AG04450 (cell line): Measurements from ENCODE around the gene OR7D4. TPM values are rescaled to one million over a fixed set of nuclear protein-coding genes. Genes with fewer than 3 reads are reported as not detected.

Experiments used
- CTCF ChIA-PET: fragments of 300-600, 350-600 bp; formaldehyde crosslinking; extraction: SDS; loops from one replicate; lab custom pipeline; 2022; ENCODE audit warnings: antibody characterized with exemption, inconsistent platforms; lab: Charles Lee
- POLR2A ChIA-PET: fragments of 350-600 bp; formaldehyde crosslinking; extraction: SDS; loops from one replicate; lab custom pipeline; 2021; ENCODE audit warnings: antibody characterized with exemption, inconsistent platforms; lab: Yijun Ruan, JAX
- DNase-seq: peaks from one replicate; pipeline ENCODE4 v3.0.0-alpha.2; 2011; ENCODE audit warnings: low read depth, low spot score
- H3K27ac ChIP-seq: one replicate; pipeline ENCODE4 v1.5.1; 2012; ENCODE audit warnings: low read depth, low read length, control low read depth
- H3K27me3 ChIP-seq: one replicate; pipeline ENCODE4 v1.6.0; 2012; ENCODE audit warnings: low read length; ENCODE audit not compliant: control insufficient read depth, insufficient read depth
- H3K4me3 ChIP-seq: 2 replicates; pipeline ENCODE4 v1.5.1; 2011; ENCODE audit warnings: mild to moderate bottlenecking, low read depth, low read length, control low read depth
- H3K9me3 ChIP-seq: 2 replicates; pipeline ENCODE4 v1.5.1; 2012; ENCODE audit warnings: low read length; ENCODE audit not compliant: control insufficient read depth, insufficient read depth
- polyA plus RNA-seq: library from polyadenylated mRNA; depleted of rRNA; stranded (reverse); fragments of >200 nt; gene quantifications from 2 replicates; pipeline ENCODE4 v1.2.3, GENCODE V29; 2011; rRNA removed
- TF ChIP-seq, protein P1 (sequence below): IDR thresholded peaks from 2 replicates; pipeline ENCODE4 v1.5.1; 2011; ENCODE audit warnings: low read depth, low read length, control low read depth, inconsistent platforms

The OR7D4 gene
- polyA plus RNA-seq, 1 experiment, result not detected

DNA sequence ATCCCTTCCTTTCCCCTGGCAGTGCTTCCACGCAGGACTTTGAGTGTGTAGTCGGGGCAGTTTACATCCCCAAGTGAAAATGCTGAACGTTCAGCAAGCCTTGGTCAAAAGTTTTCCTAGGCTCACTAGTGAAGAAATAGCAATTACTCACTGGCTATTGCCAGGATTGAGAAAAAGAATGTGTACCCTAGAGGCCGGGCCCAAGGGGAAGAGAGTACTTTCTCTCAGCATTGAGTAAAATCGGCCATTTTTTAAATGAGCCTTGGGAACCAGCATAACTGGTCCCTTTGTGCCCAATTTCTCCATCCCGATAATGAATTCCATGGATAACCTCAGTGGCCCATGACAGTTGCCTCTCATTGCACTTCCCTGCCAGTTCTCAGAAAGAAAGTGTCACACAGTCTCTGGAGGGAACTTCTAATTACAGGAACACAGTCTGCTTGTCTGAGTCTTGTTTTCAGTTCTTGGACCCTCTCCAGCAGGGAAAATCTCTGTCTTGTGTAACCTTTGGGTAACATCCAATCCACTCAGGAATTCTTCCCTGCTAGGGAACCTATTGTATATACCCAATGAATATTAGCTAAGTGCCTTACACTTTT lies 47.9 kb downstream of the OR7D4 start:
- H3K4me3 ChIP-seq, result no peak overlapping the region
- CTCF ChIA-PET, result no interaction called here
- H3K9me3 ChIP-seq, result peaks cover 23% of the 10 kb centered on the region
- no peak overlapping the region for H3K27ac ChIP-seq
- TF ChIP-seq, protein P1, sequence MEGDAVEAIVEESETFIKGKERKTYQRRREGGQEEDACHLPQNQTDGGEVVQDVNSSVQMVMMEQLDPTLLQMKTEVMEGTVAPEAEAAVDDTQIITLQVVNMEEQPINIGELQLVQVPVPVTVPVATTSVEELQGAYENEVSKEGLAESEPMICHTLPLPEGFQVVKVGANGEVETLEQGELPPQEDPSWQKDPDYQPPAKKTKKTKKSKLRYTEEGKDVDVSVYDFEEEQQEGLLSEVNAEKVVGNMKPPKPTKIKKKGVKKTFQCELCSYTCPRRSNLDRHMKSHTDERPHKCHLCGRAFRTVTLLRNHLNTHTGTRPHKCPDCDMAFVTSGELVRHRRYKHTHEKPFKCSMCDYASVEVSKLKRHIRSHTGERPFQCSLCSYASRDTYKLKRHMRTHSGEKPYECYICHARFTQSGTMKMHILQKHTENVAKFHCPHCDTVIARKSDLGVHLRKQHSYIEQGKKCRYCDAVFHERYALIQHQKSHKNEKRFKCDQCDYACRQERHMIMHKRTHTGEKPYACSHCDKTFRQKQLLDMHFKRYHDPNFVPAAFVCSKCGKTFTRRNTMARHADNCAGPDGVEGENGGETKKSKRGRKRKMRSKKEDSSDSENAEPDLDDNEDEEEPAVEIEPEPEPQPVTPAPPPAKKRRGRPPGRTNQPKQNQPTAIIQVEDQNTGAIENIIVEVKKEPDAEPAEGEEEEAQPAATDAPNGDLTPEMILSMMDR, result no peak
- no peaks in the 10 kb centered on the region for H3K27me3 ChIP-seq
- POLR2A ChIA-PET, result no interaction called here
- DNase-seq, result no peak

DNA sequence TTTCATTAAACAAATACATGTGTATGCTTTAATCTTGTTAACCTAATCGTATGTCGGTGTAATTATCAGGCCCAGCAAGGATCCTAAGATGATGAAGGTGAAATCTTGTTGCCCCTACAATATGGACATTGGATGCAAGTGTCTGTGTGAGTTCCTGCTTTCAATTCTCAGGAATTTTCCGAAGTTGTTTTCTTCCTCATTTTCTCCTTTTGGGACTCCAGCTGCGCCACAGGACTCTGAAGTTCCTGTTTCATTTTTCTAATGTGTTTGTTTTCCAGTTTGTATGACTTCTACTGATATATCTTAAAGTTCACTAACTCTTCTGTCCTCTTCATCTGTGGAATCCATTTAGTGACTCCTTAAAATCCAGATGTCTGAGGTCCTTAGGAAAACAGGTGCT lies 52.5 kb downstream of the OR7D4 start:
- TF ChIP-seq, protein P1, result no peak
- ChIA-PET CTCF (no interaction called here), POLR2A (no interaction called here)
- DNase-seq, result no peak
- Histone ChIP-seq H3K9me3 (peaks cover 39% of the 10 kb centered on the region), H3K27me3 (no peaks in the 10 kb centered on the region), H3K27ac (no peak overlapping the region), H3K4me3 (no peak overlapping the region)

DNA sequence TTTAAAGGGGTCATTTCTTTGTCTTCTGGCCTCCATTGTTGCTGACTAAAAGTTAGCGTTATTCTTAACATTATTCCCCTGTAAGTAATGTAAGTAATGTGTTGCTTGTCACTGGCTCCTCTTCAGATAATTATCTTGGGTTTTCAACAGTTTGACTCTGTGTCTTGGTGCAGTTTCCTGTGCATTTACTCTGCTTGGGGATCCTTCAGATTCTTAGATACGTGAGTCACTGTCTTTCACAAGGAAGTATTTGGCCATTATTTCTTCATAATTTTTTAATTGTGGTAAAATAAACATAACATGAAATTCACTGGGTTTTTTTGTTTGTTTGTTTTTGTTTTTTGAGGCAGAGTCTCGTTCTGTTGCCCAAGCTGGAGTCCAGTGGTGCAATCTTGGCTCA lies 54.1 kb downstream of the OR7D4 start:
- H3K27ac ChIP-seq, result no peak overlapping the region
- H3K9me3 ChIP-seq, result peaks cover 55% of the 10 kb centered on the region
- CTCF ChIA-PET, result no interaction called here
- POLR2A ChIA-PET, result no interaction called here
- no peak overlapping the region for H3K4me3 ChIP-seq
- H3K27me3 ChIP-seq, result no peaks in the 10 kb centered on the region
- TF ChIP-seq, protein P1, result no peak
- no peak for DNase-seq

DNA sequence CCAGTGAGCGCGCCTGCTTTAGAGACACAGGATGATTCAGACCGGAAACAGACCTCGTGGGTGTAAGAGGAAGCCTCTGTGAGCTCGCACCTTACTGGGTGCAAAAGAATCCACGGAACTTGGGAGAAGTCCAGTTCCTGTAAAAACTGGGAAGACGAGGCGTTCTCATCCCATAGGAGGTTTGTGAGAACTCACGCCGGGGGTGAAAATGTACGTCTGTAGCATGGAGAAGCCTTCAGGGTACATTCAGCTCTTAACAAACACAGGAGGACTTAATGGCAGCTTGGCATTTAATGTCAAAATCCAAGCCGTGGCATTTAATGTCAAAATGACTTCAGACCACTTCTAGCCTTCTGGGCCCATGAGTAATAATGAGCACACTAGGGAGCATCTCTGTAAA lies 58.0 kb downstream of the OR7D4 start:
- H3K27ac ChIP-seq, result no peak overlapping the region
- no peaks in the 10 kb centered on the region for H3K27me3 ChIP-seq
- H3K9me3 ChIP-seq, result peaks cover 83% of the 10 kb centered on the region
- ChIA-PET CTCF (no interaction called here), POLR2A (no interaction called here)
- H3K4me3 ChIP-seq, result no peak overlapping the region
- TF ChIP-seq, protein P1, result no peak
- no peak for DNase-seq

Other genes starting within 250 kb of the OR7D4 start
- gene MUC16, start 209.2 kb downstream of the OR7D4 start, polyA plus RNA-seq, result not detected in 2 replicates
- gene OR1M1, start 132.5 kb downstream of the OR7D4 start, polyA plus RNA-seq, result not detected in 2 replicates
- not detected in 2 replicates for gene OR7G2, start 112.1 kb downstream of the OR7D4 start, polyA plus RNA-seq
- gene OR7G1, start 103.8 kb downstream of the OR7D4 start, polyA plus RNA-seq, result not detected in 2 replicates
- gene OR7G3, start 92.6 kb downstream of the OR7D4 start, polyA plus RNA-seq, result not detected in 2 replicates
- gene ZNF317, start 79.2 kb downstream of the OR7D4 start, polyA plus RNA-seq, result 19.6 and 21.3 TPM in 2 replicates
- gene OR7D2, start 40.6 kb downstream of the OR7D4 start, polyA plus RNA-seq, result not detected in 2 replicates
- not detected in 2 replicates for gene OR7E24, start 31.3 kb upstream of the OR7D4 start, polyA plus RNA-seq
- 3.2 and 3.3 TPM in 2 replicates for gene ZNF699, start 90.2 kb upstream of the OR7D4 start, polyA plus RNA-seq
- 20.9 and 27.8 TPM in 2 replicates for gene ZNF559, start 104.6 kb upstream of the OR7D4 start, polyA plus RNA-seq
- gene ZNF177, start 143.4 kb upstream of the OR7D4 start, polyA plus RNA-seq, result 2.3 and 3.3 TPM in 2 replicates
- gene ZNF266, start 216.0 kb upstream of the OR7D4 start, polyA plus RNA-seq, result 21.3 and 29.0 TPM in 2 replicates